Measurements from ENCODE around the gene KDM6B.

Gene KDM6B

DNA sequence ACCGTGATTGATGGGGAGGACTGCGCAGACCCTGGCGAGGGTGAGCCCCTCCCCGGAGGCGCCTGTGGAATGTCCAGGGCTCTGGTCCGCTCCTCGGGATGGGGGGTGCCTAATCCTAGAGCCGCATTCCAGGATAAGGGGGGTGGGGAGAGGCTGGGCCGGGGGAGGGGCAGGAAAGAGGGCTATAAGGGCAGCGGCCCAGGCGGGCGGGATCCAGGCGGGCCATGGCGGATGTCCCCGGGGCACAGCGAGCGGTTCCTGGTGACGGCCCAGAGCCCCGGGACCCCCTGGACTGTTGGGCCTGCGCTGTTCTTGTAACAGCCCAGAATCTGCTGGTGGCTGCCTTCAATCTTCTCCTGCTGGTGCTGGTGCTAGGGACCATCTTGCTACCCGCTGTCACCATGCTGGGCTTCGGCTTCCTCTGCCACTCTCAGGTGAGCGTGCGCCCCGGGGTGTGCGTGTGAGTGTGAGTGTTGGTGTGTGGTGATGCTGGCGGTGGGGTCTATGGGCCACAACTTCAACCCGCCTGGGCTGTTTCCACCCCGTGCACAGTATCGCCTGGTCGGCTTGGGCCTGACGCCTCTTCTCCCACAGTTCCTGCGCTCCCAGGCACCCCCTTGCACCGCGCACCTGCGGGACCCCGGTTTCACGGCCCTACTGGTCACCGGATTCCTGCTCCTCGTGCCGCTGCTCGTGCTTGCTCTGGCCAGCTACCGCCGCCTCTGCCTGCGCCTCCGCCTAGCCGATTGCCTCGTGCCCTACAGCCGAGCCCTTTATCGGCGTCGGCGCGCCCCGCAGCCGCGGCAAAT lies 21.0 kb downstream of the KDM6B start, which contains the start of gene TMEM88:
Gene TMEM88 (plus strand): TSS at position 216 of the 809 bp plus-strand sequence. CDS start 9 bp downstream, at position 225.
- H3K4me3 ChIP-seq (ENCODE audit: low read length), result peak within 1 kb of the TSS; percentile 91
- TF ChIP-seq, protein P1, sequence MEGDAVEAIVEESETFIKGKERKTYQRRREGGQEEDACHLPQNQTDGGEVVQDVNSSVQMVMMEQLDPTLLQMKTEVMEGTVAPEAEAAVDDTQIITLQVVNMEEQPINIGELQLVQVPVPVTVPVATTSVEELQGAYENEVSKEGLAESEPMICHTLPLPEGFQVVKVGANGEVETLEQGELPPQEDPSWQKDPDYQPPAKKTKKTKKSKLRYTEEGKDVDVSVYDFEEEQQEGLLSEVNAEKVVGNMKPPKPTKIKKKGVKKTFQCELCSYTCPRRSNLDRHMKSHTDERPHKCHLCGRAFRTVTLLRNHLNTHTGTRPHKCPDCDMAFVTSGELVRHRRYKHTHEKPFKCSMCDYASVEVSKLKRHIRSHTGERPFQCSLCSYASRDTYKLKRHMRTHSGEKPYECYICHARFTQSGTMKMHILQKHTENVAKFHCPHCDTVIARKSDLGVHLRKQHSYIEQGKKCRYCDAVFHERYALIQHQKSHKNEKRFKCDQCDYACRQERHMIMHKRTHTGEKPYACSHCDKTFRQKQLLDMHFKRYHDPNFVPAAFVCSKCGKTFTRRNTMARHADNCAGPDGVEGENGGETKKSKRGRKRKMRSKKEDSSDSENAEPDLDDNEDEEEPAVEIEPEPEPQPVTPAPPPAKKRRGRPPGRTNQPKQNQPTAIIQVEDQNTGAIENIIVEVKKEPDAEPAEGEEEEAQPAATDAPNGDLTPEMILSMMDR (conservative IDR thresholded peaks at IDR 0.05; ENCODE audit: low read length), result no peak
- no peak for DNase-seq (ENCODE audit: low read depth)

DNA sequence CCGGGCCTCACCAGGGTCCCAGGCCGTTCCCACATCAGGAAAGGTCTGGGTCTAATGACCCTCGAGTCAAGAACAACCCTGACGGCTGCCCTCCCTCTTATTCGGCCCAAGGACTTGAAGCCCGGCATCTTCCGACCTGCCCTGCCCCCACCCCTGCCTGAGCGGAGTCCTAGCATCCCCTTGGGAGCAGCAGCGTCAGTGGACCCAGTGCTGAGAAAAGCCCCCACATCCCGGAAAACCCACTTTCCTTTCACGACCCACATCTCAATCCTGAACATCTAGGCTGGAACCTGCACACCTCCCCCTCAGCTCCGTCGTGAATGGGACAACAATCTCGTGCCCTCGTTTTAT lies 21.6 kb downstream of the KDM6B start:
- TF ChIP-seq, protein P1 (conservative IDR thresholded peaks at IDR 0.05; ENCODE audit: low read length), result no peak
- H3K4me3 ChIP-seq (ENCODE audit: low read length), result peak overlapping the region; percentile 91

DNA sequence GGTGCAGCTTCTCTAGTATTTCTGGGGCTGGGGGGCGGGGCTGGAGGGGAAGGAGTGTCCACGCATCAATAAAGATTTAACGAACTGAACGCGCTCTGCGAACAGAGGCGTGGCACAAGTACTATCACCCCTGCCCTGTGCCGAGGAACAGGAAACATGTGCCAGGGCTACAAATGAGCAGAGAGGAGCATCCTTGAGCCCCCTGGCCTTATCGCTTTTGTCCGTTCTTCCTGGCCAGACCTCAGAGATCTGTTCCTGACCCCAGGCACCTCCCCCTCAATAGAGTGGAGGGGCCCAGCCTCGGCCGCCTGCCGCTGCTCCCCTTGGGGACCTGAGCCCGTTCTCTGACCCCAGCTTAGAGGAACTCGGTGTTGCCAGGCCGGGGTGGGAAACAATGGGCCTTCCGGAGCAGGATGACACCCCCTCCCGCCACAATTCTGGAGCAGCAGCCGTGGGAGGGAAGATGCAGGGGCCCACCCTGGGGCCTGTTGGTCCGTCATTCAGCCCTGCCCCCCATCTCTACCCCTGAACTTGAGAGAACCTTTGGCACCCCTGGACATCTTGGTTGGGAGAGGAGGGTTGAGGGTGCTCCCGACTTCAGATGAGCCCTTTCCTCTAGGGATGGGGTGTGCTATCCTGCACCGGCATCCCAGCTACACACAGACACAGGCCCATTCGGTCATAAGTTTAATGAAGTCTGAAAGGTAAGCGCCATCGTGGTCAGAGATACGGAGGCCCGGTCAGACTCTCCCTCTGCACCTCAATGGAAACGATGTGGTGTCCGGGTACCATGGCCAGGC lies 22.2 kb downstream of the KDM6B start:
- TF ChIP-seq, protein P1 (conservative IDR thresholded peaks at IDR 0.05; ENCODE audit: low read length), result no peak
- H3K4me3 ChIP-seq (ENCODE audit: low read length), result peak overlapping the region; percentile 91
- peak; percentile 20 for DNase-seq (ENCODE audit: low read depth)

More for the DNA sequence above, 21.6 kb downstream of the KDM6B start:
- DNase-seq (ENCODE audit: low read depth), result no peak

DNA sequence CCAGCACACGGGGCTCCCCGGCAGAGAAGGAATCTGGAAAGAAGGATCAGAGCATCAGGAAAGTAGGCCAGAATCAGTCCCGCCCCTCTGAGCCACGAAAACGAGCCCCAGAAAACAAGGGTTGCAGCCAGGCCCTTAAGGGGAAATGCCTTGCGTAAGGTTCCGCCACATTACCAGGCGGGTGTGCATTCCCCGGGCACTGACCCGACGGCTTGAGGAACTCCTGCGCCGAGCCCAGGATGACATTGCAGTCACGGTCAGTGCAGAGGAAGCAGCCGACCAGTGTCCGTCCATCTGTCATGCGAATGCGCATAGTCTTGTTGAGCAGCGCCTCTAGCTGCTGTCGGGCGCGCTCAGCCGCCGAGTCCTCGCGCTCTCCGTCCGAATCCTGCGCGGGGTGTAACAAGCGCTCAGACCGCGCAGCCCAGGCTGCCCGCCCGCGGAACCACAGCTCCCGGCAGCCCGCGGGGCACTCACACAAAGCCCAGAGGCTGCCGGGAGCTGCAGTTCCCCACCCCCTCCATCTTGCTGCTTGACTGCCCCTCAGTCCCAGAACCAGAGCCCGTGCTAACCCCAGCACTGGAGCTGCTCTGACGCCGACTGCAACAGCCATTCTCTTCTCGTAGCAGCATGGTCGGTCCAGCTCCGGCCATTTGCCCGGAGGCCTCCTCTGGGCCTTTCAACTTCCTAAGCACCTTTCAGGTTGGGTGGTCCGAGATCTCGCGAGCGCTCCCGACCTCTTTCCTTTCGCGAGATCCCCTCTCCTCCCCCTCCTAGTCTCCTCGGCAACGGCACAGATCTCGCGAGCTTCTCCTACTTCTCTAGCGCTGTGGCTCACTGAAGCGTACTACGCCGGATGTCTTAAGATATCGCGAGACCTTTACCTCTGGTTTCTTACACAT lies 23.0 kb downstream of the KDM6B start, which contains the start of gene NAA38:
Gene NAA38 (minus strand): TSS at position 749 of the 902 bp plus-strand sequence. CDS start 96 bp downstream, at position 653.
- H3K4me3 ChIP-seq (ENCODE audit: low read length), result peak within 1 kb of the TSS; percentile 91
- TF ChIP-seq, protein P1 (conservative IDR thresholded peaks at IDR 0.05; ENCODE audit: low read length), result peak; percentile 43
- peak; percentile 100 for DNase-seq (ENCODE audit: low read depth)

DNA sequence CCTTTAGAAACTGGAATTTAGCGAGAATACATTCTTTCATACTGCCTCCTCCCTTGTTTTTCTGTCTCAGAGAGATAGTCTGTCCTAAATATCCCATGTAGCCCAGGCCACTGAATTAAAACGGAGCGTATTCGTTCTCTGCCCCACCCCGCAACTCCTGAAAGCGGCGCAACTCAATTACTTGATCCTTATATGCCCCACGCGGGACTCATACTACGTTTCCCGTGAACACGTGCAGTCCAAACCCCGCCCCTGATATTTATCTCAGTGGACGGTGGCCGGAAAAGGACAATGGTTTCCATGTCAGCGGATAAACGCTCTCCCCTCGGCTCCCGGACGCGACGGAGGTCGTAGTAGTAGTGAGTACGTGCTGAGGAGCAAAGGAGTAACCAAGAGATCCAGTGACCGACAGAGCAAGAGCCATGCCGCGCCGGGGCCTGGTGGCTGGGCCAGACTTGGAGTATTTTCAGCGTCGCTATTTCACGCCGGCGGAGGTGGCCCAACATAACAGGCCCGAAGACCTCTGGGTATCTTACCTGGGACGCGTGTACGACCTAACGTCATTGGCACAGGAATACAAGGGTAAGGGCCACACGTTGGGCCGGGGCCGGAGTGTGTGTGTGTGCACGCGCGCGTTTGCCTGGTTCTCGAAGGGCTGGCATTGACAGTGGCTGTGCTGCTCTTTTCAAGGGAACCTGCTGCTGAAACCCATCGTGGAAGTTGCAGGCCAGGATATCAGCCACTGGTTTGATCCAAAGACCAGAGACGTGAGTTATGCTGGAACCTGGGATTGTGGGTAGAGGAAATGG lies 23.9 kb downstream of the KDM6B start, which contains the start of gene CYB5D1:
Gene CYB5D1 (plus strand): TSS at position 291 of the 809 bp plus-strand sequence. CDS start 132 bp downstream, at position 423.
- H3K4me3 ChIP-seq (ENCODE audit: low read length), result peak within 1 kb of the TSS; percentile 91
- TF ChIP-seq, protein P1 (conservative IDR thresholded peaks at IDR 0.05; ENCODE audit: low read length), result no peak
- peak; percentile 93 for DNase-seq (ENCODE audit: low read depth)

DNA sequence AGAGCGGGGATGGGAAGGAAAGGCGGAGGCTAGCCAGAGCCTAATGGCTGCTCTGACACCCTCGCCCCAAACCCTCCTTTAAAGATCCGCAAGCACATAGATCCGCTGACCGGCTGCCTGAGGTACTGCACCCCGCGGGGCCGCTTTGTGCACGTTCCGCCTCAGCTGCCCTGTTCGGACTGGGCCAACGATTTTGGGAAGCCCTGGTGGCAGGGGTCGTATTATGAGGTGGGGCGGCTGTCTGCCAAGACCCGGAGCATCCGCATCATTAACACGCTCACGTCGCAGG lies 24.4 kb downstream of the KDM6B start:
- H3K4me3 ChIP-seq (ENCODE audit: low read length), result peak overlapping the region; percentile 91
- peak; percentile 58 for DNase-seq (ENCODE audit: low read depth)
- TF ChIP-seq, protein P1 (conservative IDR thresholded peaks at IDR 0.05; ENCODE audit: low read length), result peak; percentile 56

Measured in AG10803 (cell line).